ENCODE results near the gene NEURL1.
A peak's percentile ranks its signal among the peaks of the same experiment; 100 is the strongest.

The NEURL1 gene

GRCh38 chr10:103564776-103565520, 71.4 kb downstream of the NEURL1 start:
- DNase-seq: peak; percentile 73

GRCh38 chr10:103566536-103566935, 73.0 kb downstream of the NEURL1 start:
- DNase-seq: no peak

GRCh38 chr10:103568505-103568904, 75.0 kb downstream of the NEURL1 start:
- no peak for DNase-seq

GRCh38 chr10:103569896-103570295, 76.4 kb downstream of the NEURL1 start:
- no peak for DNase-seq

- DNase-seq: no peak
Observed at GRCh38 chr10:103570844-103571655, 77.5 kb downstream of the NEURL1 start.

- no peak for DNase-seq
Observed at GRCh38 chr10:103571656-103571975, 78.1 kb downstream of the NEURL1 start.

- no peak for DNase-seq
Observed at GRCh38 chr10:103572347-103573204, 79.1 kb downstream of the NEURL1 start.

GRCh38 chr10:103573205-103573487, 79.6 kb downstream of the NEURL1 start:
- no peak for DNase-seq

GRCh38 chr10:103574097-103575061, 80.9 kb downstream of the NEURL1 start:
- no peak for DNase-seq

GRCh38 chr10:103575416-103576075, 82.0 kb downstream of the NEURL1 start:
- DNase-seq: no peak

GRCh38 chr10:103576076-103576471, 82.6 kb downstream of the NEURL1 start:
- no peak for DNase-seq

- no peak for DNase-seq
Observed at GRCh38 chr10:103576862-103577261, 83.4 kb downstream of the NEURL1 start.

GRCh38 chr10:103578782-103579382, 85.4 kb downstream of the NEURL1 start:
- no peak for DNase-seq

GRCh38 chr10:103580011-103580410, 86.5 kb downstream of the NEURL1 start:
- DNase-seq: no peak

- DNase-seq: no peak
Observed at GRCh38 chr10:103580430-103580829, 86.9 kb downstream of the NEURL1 start.

GRCh38 chr10:103581499-103581898, 88.0 kb downstream of the NEURL1 start:
- no peak for DNase-seq

GRCh38 chr10:103582331-103583123, 89.0 kb downstream of the NEURL1 start:
- no peak for DNase-seq

GRCh38 chr10:103583871-103584215, 90.3 kb downstream of the NEURL1 start:
- DNase-seq: no peak

GRCh38 chr10:103584216-103585010, 90.9 kb downstream of the NEURL1 start:
- peak; percentile 80 for DNase-seq

- DNase-seq: no peak
Observed at GRCh38 chr10:103585011-103585405, 91.5 kb downstream of the NEURL1 start.
